Stimulated activated CD4-positive, alpha-beta T cell treated with anti-CD3 and anti-CD28 coated beads, Interleukin-1b, Interleukin-23, amount 100 ng/mL, for 48 hours (primary cell): ENCODE data around the gene NOL4L.
A peak's percentile ranks its signal among the peaks of the same experiment; 100 is the strongest.

Source experiments
- DNase-seq: peaks from one replicate; pipeline ENCODE4 v3.0.0-alpha.2; 2020

NOL4L gene

DNA sequence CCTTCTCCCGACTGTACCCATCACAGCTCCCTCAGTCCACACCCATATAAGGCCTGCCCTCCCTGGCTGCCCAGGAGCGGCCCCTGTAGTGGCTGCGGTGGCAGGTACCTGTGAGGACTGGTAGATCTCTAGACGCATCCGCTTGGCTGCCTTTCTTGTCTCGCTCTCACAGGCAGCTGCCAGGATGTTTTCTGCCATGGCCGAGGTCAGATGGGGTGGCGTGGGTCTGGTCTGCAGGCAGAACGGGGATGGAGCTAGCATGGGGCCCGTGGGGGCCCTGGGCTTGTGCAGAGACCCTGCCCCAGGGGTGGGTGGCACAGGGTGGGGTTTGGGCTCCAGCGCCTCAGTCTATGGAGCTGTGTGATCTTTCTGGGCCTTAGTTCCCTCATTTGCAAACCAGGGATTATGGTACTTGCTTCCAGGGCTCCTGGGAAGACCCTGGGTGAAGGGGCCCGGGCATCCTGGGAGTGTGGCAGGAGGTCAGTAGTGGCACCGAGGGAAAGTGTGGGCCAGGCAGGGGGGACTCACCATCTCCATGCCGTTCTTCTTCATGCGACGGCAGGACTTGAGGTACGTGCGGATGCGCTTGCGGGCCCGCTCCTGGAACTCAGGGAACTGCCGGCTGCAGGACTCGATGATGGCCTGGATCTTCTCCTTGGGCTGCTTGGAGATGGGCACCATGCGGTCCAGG is 132.2 kb downstream of the NOL4L start:
- no peak for DNase-seq

DNA sequence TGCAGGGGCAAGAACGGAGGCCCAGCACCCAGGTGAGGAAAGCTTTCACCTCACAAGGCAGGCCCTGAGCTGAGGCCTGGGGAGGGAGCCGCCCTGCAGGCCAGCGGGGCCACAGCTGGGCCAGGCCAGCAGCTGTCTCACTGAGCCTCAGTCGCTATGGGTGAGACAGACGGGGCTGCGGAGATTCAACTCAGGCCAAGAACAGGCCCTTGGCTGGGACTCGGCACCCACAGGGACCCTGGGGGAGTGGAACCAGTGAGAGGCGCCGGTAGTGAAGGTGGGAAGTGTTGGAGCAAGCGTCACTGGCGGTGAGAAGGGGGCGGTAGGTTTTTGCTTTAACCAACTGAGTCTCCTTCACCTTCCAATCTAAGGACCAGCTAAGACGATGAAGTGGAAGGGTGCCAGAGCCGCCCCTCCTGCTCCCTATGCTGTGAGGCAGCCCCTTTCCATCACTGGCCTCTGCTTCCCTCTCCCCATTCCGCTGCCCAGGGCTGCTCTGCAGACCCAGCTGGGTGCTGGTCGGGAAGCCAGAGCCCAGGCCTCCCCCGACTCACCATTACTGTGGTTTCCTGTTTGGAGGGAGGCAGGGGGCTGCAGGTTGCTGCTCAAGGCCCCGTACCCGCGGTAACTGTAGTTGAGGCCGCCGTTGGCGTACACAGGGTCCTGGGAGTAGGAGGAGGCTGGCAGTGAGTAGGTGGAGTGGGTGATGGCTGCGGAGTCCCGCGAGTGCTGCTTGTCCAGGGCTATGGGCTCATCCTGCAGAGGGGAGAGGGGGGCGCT is 133.3 kb downstream of the NOL4L start:
- no peak for DNase-seq

- DNase-seq: no peak
These were observed 133.8 kb downstream of the NOL4L start for GRCh38 chr20:32451340-32451681.

DNA sequence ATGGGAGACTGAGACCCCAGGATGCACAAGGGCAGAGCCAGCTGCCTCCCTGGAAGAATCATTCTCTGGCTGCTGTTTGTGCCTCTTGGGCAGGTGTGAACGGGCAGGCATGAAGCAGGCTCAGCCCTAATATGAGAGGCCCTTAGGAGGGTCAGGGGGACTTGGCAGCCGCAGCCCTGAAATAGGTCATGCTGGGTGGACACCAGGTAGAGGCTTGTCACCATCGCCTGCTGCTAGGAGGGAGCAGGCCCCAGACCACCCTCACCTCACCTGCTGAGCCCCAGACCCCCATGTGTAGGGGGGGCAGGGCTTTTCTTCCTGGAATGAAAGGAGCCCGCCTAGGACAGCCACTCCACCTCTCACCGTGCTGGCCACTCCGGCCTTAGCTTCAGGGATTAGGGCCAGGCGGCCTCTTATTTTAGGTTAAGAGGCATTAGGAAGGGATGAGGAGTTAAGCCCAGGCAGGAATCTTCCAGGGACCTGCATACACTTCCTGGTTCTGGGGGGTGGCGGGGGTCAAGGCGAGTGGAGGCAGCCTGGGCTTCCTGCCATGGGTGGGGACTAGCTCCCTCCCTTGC is 134.6 kb downstream of the NOL4L start:
- no peak for DNase-seq

DNA sequence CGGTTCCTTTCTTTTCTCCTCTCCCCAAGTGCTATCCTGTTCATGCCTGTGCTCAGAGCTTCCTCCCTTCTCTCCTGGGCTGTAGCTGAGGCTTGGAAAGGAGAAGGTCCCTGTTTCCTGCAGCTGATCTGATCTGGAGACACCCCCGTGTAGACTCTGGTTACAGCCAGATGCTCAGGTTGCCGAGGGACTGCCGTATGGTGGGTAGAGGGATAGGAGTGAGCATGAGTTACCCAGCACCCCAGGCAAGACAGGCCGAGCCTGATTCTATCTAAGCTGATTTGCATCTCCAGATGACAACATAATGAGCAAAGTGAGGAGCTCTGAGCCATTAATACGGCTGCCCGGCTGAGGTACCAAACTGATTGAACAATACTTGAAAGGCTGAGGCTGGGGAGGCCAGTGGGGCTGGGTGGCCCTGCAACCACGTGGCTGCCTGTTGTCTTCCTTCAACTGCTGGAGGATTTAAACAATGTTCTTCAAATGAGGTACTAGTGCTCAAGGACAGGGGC is 135.2 kb downstream of the NOL4L start:
- no peak for DNase-seq

DNA sequence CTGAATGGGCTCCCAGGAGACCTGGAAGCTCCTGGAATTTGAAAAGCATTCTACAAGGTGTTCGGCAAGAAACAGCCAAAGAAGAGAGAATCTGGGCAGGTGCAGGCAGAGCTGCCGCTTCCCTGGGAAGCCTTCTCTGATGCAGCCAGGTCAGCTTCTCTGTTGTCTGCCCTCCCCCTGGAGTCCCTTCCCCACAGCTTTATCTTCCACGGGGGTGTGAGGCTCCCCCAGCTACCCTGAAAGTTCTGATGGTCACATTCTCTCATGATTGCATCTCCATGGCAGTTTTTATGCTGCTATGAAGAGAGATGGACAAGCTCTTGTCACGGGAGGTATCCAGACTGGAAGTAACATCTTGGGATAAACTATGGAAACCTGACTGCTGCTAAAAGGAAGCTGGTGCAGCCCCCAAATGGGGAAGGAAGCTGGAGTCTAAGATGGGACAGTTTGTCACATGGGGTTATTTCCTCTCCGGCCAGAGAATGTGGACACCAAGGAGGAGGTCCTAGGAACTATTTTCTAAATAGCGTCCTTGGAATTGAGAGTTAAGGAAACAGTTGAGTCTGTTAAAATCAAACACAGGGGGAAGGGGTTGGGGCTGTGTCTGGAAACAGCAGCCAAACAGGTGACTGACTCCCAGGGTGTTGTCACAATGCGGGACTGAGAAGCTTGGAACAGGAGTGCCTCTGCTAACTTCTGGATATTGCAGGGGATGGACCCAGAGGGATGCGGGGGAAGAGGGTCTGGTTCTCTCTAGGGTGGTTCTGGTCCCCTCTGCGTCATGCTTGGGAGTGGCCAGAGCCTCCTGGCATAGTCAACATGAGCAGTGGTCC is 135.9 kb downstream of the NOL4L start:
- no peak for DNase-seq

- no peak for DNase-seq
These were observed 136.7 kb downstream of the NOL4L start for GRCh38 chr20:32448306-32449056.

DNA sequence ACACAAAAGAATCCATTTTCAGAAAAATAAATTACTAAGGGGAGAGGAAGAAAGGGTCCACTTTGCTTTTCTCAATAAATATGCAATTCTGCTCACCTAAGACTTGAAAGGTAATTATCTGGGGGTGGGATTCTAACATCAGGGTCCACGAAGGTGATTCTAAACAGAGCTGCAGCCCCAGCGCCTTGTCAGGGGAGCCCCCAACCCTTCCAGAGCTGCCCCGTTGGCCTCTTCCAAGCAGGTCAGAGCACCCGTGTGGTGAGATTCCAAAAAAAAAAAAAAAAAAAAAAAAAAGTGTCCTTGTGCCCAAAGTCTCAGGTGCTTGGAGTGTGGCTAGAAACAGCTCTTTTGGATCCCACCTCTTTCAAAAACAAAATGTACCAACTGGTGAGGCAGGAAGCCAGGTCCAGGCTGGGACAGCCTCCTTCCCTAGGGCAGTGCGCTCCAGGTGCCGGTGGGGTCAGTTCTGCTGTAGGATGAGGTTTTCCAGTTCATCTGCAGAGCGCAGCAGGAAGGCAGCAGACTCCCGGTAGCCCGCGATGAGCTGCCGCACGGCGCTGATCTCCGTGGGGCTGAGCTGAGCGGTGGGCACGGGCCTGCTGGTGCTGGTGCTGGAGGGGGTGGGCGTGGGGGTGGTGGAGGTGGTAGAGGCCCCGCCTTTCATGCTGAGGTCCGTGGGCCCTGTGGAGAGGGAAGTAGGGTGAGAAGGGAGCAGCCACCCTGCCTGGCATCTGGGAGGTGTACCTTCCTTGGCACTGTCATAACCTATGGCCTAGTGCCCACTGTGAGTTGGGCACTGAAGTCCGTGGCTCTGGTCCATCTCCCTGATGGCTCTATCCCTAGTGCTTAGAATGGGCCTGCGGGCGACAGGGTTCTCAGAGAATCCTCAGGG is 137.8 kb downstream of the NOL4L start:
- DNase-seq: no peak

DNA sequence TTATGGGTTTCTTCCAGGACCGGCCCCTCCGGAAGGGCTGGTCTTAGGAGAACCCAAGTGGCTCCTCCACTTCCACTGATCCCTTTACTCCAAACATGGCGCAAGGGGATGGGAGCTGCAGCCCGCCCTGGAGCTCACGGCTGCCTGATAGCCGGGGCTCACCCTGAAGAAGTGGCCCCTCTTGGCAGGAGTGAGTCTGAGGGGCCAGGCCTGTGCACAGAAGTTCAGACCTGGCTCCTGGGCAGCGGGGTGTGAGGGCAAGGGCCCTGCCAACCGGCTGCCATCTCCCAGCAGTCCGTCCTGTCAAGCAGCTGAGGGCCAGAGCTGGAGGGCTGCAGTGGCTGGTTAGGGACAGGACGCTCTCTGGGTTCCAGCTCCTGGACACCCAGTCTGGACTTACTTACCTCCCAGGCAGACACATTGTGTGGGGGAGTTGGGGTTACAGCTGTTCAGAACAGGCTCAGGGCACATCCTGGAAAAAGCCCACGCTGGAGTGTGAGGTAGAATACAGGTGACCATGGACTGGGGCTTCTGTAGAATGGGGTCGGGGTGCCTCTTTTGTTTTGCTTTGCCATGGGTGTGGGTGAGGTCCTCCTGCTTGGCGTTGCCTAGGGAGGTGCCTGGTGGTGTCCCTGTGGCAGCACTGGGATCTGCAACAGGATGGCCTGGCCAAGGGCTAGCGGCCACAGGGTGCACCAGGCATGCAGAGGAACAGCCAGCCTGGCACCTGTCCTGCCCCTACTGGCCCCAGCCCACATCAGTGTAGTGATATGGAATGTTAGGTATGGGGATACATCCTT is 138.6 kb downstream of the NOL4L start:
- no peak for DNase-seq

DNA sequence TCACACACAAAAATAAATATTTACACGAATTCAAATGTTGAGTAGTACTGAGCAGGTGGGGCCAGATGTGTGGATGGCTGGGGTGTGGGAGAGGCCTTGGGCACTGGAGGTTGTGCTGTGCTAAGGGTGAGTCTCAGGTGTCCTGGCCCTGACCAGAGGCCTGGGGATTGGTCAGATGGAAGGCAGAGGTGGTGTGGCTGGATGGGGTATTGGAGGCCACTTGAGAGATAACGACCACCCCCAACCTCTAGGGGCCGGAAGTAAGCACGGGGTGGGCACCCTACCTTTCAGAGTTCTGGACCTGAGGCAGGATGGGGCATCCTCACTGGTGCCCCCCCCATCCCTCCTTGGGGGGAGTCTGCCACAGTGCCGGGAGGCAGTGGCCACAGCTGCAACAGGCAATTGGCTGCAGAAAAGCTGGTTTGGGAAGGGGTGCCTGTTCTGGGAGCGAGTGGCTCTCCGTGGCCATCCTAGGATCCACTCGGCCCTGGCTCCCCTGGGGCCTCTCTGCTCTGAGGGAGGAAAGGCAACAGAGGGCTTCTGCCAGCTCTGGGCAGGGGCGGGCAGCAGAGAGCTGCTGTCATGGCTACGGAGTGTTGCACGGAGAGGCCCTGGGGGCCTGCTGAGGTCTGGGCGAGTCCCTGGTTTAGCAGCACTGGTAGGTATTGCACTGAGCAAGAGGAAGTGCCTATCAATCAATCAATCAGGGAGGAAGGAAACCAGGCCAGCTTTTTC is 139.4 kb downstream of the NOL4L start:
- DNase-seq: no peak

GRCh38 chr20:32444474-32445220 is 140.5 kb downstream of the NOL4L start:
- DNase-seq: no peak

DNA sequence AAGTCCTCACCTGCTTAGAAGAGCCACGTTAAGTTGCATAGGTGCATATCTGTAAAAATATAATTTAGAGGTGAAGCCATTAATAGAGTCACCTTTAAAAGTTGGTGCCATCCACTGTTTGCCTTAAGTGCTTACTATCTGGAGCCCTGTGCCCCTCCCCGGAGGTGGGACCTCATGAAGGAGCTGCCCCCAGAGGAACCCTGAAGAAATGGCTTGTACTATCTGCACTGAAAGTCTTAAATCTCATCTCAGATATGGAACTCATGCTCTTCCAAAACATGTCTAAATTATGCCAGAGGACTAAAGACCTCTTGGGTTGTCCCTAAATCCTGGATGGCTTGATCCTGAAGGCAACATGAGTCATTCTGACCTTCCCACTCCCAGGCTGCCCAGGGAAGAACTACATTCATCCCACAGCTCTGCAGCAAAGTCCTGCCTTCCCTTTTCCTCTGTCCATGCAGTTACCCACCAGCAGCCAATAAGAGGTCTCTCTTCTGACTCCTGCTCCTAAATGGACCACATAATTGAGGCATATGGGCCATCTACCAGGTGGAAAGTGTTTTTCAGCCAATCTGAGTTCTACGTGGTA is 141.7 kb downstream of the NOL4L start:
- DNase-seq: no peak

DNA sequence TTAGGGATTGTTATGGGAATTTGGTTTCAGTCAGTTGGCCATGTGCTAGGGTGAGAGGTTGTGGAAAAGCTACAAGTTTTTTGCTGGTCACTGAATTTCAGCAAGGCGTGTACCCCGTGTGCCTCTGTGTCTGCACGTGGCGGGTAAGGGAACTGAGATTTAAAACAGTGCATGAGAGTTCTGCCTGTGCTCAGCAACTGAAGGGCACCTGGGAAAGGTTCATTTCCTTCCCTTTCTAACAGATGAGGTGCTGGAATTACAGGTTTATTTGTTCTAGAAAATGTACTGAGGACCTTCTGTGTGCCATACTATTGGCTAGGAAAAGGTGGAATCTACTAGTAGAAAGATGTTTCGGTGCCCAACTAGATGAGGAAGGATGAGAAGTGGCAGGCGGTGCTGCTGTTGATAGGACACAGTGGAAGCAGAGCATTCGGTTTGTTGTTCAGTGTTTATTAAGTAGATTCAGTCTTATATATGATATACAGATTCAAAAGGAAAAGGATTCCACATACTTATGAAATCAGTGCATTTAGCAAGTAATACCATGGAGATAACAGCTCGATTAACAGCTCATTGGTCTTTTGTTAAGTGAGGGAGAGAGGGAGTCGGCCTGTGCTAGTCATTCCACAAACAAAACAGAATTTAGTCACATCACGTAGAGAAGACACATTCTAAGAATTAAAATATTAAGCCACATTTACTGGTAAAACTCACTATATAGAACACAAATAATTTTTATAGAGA is 142.3 kb downstream of the NOL4L start:
- DNase-seq: no peak

DNA sequence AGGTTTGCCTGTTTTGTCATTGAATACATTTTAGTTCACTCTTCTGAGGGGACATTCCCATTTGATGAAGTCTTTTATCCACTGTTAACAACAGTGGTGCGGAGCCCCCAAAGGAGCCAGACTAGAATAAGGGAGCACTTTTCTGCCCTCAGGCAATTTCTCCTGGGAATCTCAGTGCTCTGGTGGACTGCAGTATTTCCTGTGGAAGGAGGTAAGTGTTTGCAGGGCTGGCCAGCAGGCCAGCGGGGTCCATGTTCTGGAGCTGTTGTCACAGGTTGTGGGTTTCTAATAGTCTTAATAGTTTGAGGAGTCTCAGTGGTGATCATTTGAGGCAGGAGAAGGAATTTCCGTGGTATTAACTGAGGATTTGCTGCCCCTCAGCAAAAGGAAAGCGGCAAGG is 143.5 kb downstream of the NOL4L start:
- no peak for DNase-seq

DNA sequence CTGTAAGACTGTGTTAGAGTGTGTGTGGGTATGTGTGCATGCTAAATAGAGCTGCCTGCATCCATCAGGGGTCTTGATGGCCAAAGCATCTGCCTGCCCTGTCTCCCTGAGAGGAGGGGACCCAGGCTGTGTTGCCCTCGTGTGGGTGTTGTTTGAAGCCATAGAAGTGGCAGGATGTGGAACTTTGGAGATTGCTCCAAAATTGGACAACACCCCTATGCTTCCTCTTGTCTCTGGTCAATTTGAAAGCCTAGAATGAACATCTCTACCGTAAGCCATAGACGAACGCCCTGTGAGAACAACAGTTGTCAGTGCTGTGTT is 144.4 kb downstream of the NOL4L start:
- DNase-seq: no peak

DNA sequence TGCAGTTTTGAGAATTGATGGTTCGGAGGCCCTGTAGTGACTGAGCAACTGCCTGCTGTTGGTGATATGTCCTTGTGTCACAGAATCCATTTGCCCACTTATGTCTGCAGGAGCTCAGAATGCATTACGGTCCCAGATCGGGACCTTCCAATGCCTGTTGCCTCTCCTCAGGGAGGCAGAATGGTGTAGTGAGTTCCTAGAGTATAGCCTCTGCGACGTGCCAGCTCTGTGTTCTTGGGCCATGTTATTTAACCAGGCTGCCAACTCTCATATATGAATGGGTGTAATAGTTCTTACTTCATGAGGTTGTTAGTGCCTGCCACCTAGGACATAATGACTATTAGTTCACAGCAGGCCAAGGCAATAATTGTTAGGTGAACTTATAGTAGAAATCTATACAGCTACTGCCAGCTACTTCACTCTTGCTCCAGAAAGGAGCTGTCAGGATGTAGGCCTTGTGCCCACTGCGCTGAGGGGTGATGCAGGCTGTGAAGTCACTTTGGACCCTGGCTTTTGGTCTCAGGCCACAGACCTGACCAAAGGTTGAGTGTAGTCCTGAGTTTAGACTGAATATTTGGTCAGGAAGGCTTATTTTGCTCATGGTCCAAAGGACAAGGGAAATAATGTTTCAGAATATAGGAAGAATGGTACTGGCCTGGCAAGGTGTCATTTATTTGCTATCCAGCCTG is 144.9 kb downstream of the NOL4L start:
- DNase-seq: no peak

DNA sequence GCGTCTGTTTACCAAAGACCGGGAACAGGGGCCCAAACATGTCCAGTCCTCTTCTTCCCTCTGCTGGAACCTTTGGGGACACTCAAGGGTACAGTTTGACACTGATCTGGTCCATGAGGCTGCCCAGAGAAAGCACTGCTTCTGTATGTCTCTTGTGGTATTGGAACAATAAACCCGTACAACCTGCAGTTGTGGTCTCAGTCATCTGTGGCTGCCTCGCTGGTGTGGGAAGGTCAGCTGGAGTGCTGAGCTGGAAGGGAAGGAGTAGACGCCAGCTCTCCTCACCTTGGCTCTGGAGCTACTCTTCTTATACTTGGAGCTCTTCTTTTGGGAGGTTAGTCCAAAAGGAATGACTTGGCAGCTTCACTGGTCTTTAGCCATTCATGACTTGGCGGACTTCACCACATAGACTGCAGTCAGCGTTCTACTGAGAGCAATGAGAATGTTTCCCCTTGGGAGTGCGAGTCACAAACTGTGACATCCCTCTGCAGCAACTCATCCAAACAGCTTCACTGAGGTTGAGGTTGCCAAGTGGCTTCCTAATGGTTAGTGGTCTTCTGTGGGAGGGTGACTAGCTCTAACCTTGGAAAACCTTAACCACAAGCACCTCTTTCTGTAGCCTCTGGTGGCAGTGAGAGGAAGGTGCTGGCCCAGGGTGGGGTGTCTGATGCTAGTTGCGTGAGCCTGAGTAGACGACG is 145.9 kb downstream of the NOL4L start:
- DNase-seq: peak; percentile 59
